ENCODE data around the gene WNT5B.

WNT5B gene

DNA sequence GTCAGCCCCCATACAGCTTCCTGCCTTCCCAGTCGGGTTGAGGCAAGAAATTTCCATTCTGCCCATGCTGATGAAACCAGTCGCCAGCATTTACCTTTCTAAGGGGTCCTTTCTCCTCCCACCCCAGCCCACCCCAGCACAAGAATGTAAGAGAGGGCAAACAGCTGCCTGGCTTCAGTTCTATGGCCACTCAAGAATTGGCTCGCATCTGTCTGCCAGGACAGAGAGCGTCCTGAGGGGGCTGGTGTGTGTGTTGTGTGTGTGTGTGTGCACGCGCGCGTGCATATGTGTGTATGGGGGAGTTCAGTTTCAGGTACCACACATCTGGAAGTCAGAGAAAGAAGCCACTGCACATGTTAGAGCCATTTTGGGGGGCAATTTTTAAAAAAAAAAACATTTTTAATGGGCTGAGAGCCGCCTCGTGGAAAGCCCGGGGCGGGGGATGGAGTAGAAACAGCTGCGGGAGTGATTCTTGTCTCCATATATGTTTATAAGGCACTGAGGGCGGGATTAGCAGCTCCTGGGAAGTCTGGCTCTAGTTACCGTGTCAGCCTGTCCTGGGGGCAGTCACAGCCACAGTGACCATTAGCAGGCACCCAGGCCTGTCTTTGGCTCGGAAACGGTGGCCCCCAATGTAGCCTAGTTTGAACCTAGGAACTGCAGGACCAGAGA is at the start of gene WNT5B:
TSS of gene WNT5B (plus strand) at position 566 of the 672 bp plus-strand sequence. CDS start 2,124 bp downstream, outside the sequence.
- no peaks in the 10 kb centered on the region for H3K27me3 ChIP-seq (ENCODE audit: insufficient read depth, low read depth, severe bottlenecking)
- H3K9me3 ChIP-seq (ENCODE audit: severe bottlenecking): no peaks in the 10 kb centered on the region
- no peaks in the 10 kb centered on the region for H3K36me3 ChIP-seq
- DNase-seq: no peak
- peak within 1 kb of the TSS; percentile 57 for H3K4me3 ChIP-seq (ENCODE audit: low read depth, low read length)
- no peak within 1 kb of the TSS; the same call in 1 of the 2 replicates for H3K27ac ChIP-seq
- TF ChIP-seq, protein P1, sequence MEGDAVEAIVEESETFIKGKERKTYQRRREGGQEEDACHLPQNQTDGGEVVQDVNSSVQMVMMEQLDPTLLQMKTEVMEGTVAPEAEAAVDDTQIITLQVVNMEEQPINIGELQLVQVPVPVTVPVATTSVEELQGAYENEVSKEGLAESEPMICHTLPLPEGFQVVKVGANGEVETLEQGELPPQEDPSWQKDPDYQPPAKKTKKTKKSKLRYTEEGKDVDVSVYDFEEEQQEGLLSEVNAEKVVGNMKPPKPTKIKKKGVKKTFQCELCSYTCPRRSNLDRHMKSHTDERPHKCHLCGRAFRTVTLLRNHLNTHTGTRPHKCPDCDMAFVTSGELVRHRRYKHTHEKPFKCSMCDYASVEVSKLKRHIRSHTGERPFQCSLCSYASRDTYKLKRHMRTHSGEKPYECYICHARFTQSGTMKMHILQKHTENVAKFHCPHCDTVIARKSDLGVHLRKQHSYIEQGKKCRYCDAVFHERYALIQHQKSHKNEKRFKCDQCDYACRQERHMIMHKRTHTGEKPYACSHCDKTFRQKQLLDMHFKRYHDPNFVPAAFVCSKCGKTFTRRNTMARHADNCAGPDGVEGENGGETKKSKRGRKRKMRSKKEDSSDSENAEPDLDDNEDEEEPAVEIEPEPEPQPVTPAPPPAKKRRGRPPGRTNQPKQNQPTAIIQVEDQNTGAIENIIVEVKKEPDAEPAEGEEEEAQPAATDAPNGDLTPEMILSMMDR (IDR thresholded peaks at IDR 0.05; ENCODE audit: low read depth, low read length): no peak

DNA sequence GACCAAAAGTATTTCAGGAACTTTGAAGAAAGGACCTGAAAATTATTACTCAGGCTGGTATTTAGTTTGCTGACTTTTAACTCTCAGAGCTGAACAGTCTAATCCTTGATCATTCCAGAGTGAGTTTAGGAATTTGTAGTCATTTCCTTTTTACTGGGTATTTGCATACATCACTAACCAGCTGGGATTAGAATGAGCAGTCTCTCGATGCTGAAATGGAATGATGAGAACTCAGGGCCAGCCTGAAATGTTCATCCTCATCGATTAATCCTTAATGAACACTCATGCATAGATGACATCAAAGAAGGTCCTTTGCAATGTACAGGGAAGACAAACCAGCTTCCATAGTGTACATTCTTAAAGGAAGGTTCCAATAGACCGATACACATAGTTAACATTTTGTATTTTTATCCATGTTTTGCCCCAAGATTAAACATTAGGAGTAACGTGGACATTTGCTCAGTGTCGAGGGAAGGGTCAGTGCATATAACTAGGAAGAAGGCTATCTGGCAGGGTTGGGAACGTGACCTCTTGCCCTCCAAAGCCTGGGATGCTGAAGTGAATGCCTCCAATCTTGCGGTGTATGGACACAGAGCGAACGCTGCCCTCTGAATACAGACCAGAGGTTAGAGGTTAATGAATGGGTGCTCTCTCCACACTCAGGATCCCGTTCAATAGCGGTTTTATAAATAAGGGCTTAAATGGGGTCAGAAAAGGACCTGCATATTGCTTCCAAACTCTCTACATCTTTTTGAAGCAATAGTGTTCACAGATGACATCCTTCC is 49.2 kb upstream of the WNT5B start:
- H3K9me3 ChIP-seq (ENCODE audit: severe bottlenecking): no peaks in the 10 kb centered on the region
- peaks cover 11% of the 10 kb centered on the region for H3K27me3 ChIP-seq (ENCODE audit: insufficient read depth, low read depth, severe bottlenecking)
- no peak overlapping the region for H3K27ac ChIP-seq
- H3K4me3 ChIP-seq (ENCODE audit: low read depth, low read length): no peak overlapping the region
- no peaks in the 10 kb centered on the region for H3K36me3 ChIP-seq
- TF ChIP-seq, protein P1 (IDR thresholded peaks at IDR 0.05; ENCODE audit: low read depth, low read length): no peak
- no peak for DNase-seq

DNA sequence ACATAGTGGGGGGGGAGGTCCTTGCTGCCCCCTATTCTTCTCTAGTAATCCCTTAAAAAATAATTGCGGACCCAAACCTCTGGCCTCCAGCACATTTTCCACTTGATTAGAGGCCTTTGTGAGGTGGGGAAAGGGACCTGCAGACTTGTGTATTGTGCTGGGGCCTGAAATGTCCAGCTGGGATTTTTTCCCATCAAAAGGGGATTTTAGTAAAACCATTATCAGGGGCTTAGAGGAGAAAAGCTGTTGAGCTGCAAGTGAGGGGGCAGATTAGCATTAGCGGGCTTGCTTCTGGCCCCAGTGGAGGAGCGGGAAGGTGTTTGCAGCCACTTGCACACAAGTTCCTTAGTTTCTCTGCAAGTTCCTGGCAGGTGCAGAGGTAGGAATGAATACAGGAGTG is 48.5 kb upstream of the WNT5B start:
- TF ChIP-seq, protein P1 (IDR thresholded peaks at IDR 0.05; ENCODE audit: low read depth, low read length): no peak
- peak; percentile 75 for DNase-seq
- no peaks in the 10 kb centered on the region for H3K36me3 ChIP-seq
- peaks cover 11% of the 10 kb centered on the region for H3K27me3 ChIP-seq (ENCODE audit: insufficient read depth, low read depth, severe bottlenecking)
- H3K4me3 ChIP-seq (ENCODE audit: low read depth, low read length): no peak overlapping the region; the same call in 1 of the 2 replicates
- no peak overlapping the region for H3K27ac ChIP-seq
- no peaks in the 10 kb centered on the region for H3K9me3 ChIP-seq (ENCODE audit: severe bottlenecking)

DNA sequence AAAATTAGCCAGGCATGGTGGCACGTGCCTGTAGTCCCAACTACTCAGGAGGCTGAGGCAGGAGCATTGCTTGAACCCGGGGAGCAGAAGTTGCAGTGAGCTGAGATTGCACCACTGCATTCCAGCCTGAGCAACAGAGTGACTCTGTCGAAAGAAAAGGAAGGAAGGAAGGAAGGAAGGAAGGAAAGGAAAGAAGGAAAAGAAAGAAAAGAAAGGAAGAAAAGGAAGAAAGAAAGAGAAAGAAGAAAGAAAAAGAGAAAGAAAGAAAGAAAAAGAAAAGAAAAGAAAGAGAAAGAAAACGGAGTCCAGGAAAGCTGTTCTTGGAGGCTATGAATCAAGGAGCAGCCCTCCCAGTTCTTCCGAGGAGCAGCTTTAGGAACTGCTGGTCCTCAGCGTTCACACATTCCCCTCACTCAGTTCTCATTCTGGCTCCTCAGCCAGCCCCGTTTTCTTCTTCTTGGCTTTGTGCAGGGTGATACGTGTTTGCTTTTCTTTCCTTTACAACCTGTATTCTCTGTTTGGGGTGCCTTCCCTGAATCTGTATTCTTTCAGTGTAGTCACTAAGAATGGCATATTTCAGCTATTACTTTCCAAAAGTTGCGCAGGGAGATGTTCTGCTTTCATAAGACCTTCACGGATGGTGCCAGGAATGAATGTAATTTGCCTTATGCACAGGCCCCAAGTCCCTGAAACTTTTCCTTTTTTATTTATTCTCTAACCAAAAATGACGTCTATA is 46.9 kb upstream of the WNT5B start:
- Histone ChIP-seq H3K4me3 (ENCODE audit: low read depth, low read length) (no peak overlapping the region), H3K27ac (no peak overlapping the region), H3K27me3 (ENCODE audit: insufficient read depth, low read depth, severe bottlenecking) (peaks cover 11% of the 10 kb centered on the region), H3K9me3 (ENCODE audit: severe bottlenecking) (no peaks in the 10 kb centered on the region), H3K36me3 (no peaks in the 10 kb centered on the region)
- DNase-seq: no peak
- TF ChIP-seq, protein P1 (IDR thresholded peaks at IDR 0.05; ENCODE audit: low read depth, low read length): no peak

DNA sequence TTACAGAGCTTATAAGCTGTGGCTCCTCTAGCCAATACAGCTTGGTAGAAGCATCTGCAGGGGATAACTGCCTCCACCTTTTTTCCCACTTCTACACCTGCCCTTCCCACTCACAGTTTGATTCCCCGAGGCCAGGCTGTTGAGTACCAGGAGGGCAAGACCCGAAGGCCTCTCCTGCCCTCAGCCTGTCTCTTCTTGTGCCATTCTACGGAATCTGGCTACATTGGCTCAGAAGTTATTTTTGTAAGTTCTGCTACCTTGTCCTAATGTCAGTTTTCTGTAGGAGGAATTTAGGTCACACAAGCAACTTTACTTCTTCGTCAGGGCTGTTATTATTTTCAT is 46.4 kb upstream of the WNT5B start:
- TF ChIP-seq, protein P1 (IDR thresholded peaks at IDR 0.05; ENCODE audit: low read depth, low read length): no peak
- Histone ChIP-seq H3K4me3 (ENCODE audit: low read depth, low read length) (no peak overlapping the region), H3K27me3 (ENCODE audit: insufficient read depth, low read depth, severe bottlenecking) (peaks cover 11% of the 10 kb centered on the region), H3K27ac (no peak overlapping the region), H3K9me3 (ENCODE audit: severe bottlenecking) (no peaks in the 10 kb centered on the region), H3K36me3 (no peaks in the 10 kb centered on the region)
- no peak for DNase-seq

All from WERI-Rb-1 (cell line).